GM21723 (cell line): ENCODE measurements around the gene NPY4R.
"Not testable (repeated sequence)": the region's sequence is repeated elsewhere in the genome, so short reads cannot be mapped to it uniquely, and the experiment has no call there.

Source experiments
- ATAC-seq: cut with Tn5 transposase; IDR thresholded peaks from one replicate; pipeline ENCODE4 v1.9.1; 2021; ENCODE audit warnings: mild to moderate bottlenecking, moderate library complexity; ENCODE audit not compliant: unreplicated experiment

Gene NPY4R, protein sequence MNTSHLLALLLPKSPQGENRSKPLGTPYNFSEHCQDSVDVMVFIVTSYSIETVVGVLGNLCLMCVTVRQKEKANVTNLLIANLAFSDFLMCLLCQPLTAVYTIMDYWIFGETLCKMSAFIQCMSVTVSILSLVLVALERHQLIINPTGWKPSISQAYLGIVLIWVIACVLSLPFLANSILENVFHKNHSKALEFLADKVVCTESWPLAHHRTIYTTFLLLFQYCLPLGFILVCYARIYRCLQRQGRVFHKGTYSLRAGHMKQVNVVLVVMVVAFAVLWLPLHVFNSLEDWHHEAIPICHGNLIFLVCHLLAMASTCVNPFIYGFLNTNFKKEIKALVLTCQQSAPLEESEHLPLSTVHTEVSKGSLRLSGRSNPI

DNA sequence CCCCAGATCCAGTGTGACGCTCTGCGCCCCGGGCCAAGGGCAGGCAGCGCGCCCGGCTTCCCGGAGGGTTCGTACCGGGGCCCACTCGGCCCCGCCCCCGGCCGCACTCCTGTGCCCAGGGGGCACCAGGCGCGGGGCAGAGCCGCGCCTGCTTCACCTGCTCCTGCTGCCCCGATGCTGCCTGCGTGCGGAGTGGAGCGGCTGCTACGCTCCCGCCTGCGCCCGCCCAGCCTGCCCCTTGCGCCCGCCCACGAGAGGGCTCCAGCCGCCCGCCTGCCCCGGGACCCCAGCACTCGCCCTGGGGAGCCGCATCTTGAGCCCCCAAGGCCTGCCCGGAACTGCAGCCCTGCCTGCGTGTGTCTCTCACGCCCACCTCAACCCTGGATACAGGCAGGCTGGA lies at the start of gene NPY4R:
Gene NPY4R (minus strand): TSS at position 194 of the 400 bp plus-strand sequence. CDS start 3,323 bp downstream, outside the sequence.
- ATAC-seq: not testable (repeated sequence)

DNA sequence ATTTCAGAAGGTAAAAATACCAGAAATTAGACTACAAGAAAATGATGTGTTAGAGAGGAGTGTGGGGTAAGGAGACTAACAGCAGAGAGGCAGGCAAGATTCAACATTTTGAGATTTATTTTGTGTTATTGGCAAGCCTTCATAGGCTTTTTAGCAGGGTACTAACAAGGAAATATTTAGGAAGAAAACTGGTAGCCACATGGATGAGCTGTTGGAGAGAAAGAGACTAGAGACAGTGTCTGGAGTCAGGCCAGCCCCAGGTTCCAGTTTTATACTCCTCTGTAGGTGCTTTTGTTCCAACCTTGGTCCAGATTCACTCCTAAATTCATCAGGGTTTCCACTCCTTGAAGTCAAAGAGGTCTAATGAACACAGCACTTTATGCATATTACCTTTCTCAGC lies 49.6 kb upstream of the NPY4R start:
- no peak for ATAC-seq

DNA sequence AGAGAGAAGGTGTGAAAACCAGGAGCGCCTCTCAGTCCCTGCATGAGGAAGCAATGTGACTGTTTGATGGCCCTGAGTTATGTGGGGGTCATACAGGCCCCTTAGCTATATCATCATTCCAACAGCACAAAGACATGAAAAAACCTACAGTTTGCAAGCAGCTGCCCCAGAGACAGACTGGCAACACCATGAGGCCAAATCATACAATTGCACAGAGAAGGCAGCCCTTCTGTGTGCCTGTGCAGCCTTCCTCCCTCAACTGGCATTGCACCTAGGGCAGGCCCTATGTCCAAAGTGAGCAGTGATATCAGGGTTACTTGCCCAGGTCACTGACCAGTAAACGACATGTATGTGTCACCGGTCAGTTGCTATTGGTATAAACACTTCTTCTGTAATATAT lies 49.1 kb upstream of the NPY4R start:
- no peak for ATAC-seq

GRCh38 chr10:46514431-46514861 lies 48.7 kb upstream of the NPY4R start:
- no peak for ATAC-seq

- ATAC-seq: not testable (repeated sequence)
Measured at GRCh38 chr10:46513333-46513732, 47.6 kb upstream of the NPY4R start.

DNA sequence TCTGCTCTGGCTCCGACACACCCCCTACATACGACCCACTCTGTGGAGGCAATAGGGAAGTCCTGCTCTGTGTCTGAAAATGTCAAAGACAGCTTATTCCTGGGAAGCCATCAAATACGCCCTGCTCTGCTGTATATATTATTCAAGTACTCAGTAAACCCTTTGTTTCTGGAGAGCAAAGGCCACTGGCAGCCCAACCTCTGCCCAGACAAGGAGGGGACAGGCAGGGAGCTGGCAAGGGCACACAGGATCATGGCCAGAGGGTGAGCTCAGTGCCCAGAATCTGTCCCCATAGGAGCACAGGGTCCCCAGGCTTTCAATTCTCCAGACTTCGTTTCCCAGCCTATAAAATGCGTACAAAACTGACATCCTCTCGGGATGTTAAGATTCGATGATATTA lies 47.0 kb upstream of the NPY4R start:
- ATAC-seq: not testable (repeated sequence)

DNA sequence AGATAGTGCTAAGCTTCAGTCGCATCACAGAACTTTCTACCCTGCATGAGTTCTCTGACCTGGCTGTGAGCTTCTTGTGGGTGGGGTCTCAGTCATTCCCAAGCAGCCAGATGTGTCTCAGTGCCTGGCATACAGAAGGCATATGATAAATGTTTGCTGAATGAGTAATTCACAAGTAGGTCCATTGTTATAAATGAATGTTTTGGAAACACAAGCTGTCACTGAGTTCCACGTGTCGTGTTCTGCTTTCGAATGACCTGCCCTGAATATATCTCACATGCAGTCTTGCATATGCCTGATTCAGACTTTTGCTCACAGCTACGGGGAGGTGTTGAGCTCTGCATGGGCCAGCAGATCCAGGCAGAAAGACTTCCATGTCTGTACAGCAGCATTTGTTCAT lies 46.2 kb upstream of the NPY4R start:
- ATAC-seq: not testable (repeated sequence)

DNA sequence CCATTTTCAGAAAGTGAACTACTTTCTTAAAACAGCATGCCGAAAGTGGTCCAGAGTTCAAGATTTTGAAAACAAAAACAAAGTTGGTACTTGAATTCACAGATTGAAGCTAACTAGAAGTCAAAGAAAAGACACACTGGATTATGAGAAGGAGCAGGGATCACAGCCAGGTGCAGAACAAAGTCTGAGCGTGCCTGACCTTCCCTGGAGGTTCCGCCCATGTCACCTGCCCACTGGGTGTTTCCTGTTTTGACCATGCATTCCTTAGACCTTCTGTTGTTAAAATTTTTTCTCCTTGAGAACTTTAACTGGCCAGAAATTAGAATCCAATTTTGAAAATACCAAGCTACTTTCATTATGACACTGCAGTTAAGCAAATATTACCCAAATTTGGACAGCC lies 34.2 kb upstream of the NPY4R start:
- not testable (repeated sequence) for ATAC-seq

DNA sequence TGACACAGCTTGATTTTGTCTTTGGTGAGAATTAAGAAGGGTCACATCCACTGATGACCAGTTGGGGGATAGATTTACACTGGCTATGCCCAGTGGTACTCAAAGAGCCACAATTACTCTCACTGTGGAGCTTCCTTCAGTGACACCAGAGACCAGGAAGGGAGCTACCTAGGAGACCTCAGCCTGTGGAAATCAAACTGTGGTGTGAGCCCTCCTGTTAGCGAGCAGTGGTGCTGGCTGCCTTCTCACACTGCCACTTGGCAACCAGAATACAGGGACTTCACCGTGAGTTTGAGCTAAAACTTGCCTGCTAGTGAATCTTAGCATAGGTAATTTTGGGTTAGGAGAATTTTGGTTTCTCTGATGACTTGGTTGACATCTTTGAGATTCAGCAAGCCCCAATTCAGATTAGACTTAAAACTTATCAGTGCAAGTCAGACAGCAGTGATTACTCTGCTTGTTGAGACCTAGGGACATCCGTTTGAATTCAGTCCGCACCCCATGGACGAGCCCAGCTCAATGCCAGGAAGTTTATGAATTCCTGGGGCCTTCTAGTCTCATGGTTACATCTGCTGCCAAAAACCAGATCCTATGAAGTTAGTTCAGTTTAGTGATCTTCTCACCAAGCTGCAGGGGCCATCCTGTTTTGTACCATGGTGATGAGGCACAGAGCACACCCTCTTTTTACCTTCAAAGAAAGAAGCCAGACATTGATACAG lies 33.4 kb upstream of the NPY4R start:
- ATAC-seq: not testable (repeated sequence)

- ATAC-seq: not testable (repeated sequence)
Measured at GRCh38 chr10:46497878-46498277, 32.1 kb upstream of the NPY4R start.

- not testable (repeated sequence) for ATAC-seq
Measured at GRCh38 chr10:46497401-46497800, 31.6 kb upstream of the NPY4R start.

- ATAC-seq: not testable (repeated sequence)
Measured at GRCh38 chr10:46491364-46492114, 25.8 kb upstream of the NPY4R start.

GRCh38 chr10:46490285-46490684 lies 24.5 kb upstream of the NPY4R start:
- not testable (repeated sequence) for ATAC-seq

DNA sequence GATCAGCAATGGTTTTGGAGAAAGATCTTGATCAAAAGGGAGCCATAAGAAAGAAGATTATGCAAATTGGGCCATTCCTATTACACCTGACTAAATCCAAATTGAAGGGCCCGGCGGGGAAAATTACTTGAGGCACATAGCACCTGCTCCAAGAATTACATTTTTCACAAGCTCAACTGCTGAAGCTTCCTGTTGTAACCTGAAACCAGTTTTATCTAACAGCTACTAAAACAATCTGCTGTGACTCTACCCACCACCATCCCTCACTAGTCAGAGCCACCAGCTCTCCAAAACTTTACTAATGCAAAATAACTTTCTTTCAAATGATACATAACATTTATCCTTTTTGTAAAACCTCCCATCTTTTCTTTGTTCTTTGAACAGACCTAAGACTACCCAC lies 20.7 kb upstream of the NPY4R start:
- not testable (repeated sequence) for ATAC-seq

DNA sequence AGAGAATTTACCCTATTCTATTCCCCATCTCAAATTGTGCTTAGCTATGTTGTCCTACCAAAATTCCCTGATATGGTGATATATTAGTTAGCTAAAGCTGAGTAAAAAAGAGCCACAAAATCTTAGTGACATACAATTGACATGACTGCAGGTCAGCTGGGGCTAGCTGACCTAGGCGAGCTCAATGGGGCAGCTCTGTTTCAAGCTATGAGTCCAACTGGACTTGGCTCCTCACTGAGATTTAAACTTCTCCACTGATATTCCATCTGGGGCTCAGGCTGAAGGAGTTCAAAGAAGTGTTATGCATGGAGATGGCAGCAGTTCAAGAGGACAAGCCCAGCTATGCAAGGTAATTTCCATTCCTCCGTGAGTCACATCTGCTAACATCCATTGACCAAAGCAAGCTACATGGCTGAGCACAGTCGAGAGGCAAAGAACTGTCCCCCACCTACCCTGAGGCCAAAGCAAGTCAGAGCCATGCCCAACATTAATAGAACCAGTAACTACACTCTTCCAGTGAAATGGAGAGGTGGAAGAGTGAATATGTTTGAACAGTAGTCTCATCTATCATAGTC lies 9.1 kb upstream of the NPY4R start:
- ATAC-seq: not testable (repeated sequence)

GRCh38 chr10:46473758-46474157 lies 8.0 kb upstream of the NPY4R start:
- ATAC-seq: not testable (repeated sequence)

DNA sequence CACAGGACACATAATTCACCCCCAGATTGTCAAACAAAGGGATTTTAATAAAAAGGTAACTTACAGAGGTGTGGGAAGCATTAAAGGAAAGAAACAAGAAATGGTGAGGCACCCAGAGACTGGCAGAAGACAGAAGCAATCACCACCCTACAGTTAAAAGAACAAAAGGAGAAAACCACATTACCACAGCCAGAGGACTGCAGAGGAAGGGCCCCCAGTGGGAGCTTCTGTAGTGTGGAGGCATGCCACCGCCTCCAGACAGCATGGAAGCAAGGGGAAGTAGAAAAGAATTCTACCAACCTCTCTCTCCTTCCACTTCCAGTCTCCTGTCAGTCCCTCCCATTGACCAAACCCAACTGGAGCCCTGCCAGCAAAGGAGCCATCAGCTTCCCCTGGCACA lies 4.4 kb upstream of the NPY4R start:
- not testable (repeated sequence) for ATAC-seq

- ATAC-seq: not testable (repeated sequence)
Measured at GRCh38 chr10:46468119-46468809, 2.5 kb upstream of the NPY4R start.

DNA sequence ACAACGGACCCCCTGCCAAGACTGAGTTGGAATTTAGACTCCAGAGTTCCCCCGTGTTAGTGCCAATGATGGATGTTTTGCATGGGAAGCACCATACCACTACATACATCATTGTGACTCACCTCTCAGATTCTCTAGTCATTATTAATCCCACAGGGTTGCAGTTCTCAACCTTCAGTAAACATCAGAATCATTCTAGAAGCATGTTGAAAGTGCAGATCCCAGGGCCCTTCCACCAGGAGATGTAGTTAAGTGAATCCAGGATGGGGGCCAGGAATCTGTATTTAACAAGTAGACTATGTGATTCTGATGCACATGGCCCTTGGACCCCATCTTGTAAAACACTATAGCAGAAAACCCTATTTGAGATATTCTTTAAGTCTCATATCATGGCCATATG lies 2.1 kb downstream of the NPY4R start:
- not testable (repeated sequence) for ATAC-seq

DNA sequence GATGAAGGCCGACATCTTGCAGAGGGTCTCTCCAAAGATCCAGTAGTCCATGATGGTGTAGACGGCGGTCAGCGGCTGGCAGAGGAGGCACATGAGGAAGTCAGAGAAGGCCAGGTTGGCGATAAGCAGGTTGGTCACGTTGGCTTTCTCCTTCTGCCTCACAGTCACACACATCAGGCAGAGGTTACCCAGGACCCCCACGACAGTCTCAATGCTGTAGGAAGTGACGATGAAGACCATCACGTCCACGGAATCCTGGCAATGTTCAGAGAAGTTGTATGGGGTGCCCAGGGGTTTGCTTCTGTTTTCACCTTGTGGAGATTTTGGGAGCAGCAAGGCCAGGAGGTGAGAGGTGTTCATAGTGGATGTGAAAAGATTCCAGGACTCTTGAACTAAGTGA lies 3.5 kb downstream of the NPY4R start:
- ATAC-seq: not testable (repeated sequence)
